Prostate gland (tissue), 2 donors: ENCODE results near the gene RSPH3. TPM values are rescaled to one million over a fixed set of nuclear protein-coding genes. Genes with fewer than 3 reads are reported as not detected.

ENCODE experiments used
- DNase-seq: peaks from one replicate; pipeline ENCODE4 v3.0.0-alpha.2; 2019; ENCODE audit warnings: low spot score
- H3K27ac ChIP-seq, 2 donors: fragments of 200-600 bp; sonication (generic); 2 replicates each; pipeline ENCODE4 v1.5.1; 2017 to 2019
- H3K27me3 ChIP-seq: fragments of 200-600 bp; sonication (generic); replicated peaks from 2 replicates; pipeline ENCODE4 v1.5.1; 2019; ENCODE audit not compliant: insufficient read depth
- H3K36me3 ChIP-seq, 2 donors: fragments of 200-600 bp; sonication (generic); 1 replicate in 1 of 2; 2 replicates in 1 of 2; pipeline versions ENCODE4 v1.5.1 to v1.8.1; 2017 to 2019
- H3K4me1 ChIP-seq: fragments of 200-600 bp; sonication (generic); replicated peaks from 2 replicates; pipeline ENCODE4 v1.5.1; 2019
- H3K4me3 ChIP-seq, 2 donors: fragments of 200-600 bp; sonication (generic); 2 replicates each; pipeline ENCODE4 v1.5.1; 2017 to 2019
- H3K9me3 ChIP-seq: fragments of 200-600 bp; sonication (generic); 2 replicates; pipeline ENCODE4 v1.5.1; 2017
- CTCF ChIP-seq, 4 experiments: fragments of 200-600 bp in 2 of 4; fragments of 450-650 bp in 2 of 4; sonication (generic) in 2 of 4; IDR thresholded peaks; 1 replicate in 3 of 4; 2 replicates in 1 of 4; pipeline ENCODE4 v1.5.1; 2016 to 2019; ENCODE audit warnings: antibody characterized with exemption in 4 of 4, mild to moderate bottlenecking in 2 of 4, moderate library complexity in 2 of 4
- POLR2A ChIP-seq: fragments of 450-650 bp; IDR thresholded peaks from one replicate; pipeline ENCODE4 v1.6.1; 2016; ENCODE audit warnings: antibody characterized with exemption, mild to moderate bottlenecking
- POLR2AphosphoS5 ChIP-seq: sonication (generic); formaldehyde crosslinking; IDR thresholded peaks from one replicate; pipeline ENCODE4 v1.6.1; 2017; ENCODE audit warnings: antibody characterized with exemption
- WGBS: methylation state at CpG from one replicate; pipeline ENCODE4 v1.1.5; 2018; 5-methylcytosine and 5-hydroxymethylcytosine counted together
- intact Hi-C: fragments of 100-400 bp; cut with DNase I; formaldehyde crosslinking; loops from one replicate; pipeline ENCODE4 v1.14.2; 2022
- total RNA-seq, 2 donors: library from RNA; depleted of rRNA; stranded (reverse); fragments of >200 nt; gene quantifications; one replicate each; pipeline ENCODE4 v1.1.0, GENCODE V29; 2016

Gene RSPH3
- total RNA-seq, 2 donors from 2014 or later, result 18.7 to 19.4 TPM

DNA sequence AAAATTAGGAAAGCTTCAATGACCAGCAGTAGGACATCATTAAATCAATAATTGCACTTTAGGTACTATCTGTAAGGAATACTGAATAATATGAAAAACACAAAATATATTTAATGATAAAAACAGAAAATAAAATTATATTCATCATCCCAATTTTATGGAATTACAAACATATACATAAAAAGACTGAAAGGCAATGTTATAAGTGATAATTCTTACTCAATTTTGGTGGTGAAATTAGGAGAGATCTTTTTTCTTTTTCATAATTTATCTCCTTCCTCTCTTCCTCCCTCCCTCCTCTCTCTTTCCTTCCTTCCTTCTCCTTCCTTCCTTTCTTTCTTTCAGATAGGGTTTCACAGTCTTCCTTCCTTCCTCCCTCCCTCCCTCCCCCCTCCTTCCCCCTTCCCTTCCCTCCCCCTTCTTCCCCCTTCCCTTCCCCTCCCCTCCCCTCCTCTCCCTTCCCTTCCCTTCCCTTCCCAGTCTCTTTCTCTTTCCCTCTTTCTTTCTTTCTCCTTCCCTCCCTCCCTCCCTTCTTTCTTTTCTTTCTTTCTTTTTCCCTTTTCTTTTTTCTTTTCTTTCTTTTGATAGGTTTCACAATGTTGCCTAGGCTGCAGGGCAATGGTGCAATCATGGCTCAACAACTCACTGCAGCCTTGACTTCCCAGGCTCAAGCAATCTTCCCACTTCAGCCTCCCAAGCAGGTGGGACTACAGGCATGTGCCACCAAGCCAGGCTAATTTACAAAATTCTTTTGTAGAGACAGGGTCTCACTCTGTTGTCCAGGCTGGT, 36.8 kb downstream of the RSPH3 start:
- DNase-seq, result no peak
- Histone ChIP-seq H3K27ac (no peak overlapping the region), H3K36me3 (no peaks in the 10 kb centered on the region), H3K9me3 (no peaks in the 10 kb centered on the region), H3K4me1 (no peaks in the 10 kb centered on the region), H3K4me3 (no peak overlapping the region), H3K27me3 (no peaks in the 10 kb centered on the region)
- TF ChIP-seq POLR2AphosphoS5, result no peak
- TF ChIP-seq CTCF (IDR thresholded peaks at IDR 0.05), result no peak
- no peak for TF ChIP-seq POLR2A
- intact Hi-C loops, result no loop called here

- Histone ChIP-seq H3K4me3 (no peak overlapping the region), H3K36me3 (no peaks in the 10 kb centered on the region), H3K27ac (no peak overlapping the region), H3K4me1 (no peaks in the 10 kb centered on the region), H3K9me3 (no peaks in the 10 kb centered on the region), H3K27me3 (no peaks in the 10 kb centered on the region)
- TF ChIP-seq POLR2A, result no peak
- intact Hi-C loops, result no loop called here
- WGBS, result 72% methylated on average over 3 of the region's 3 CpGs
- DNase-seq, result no peak
These were observed 37.6 kb downstream of the RSPH3 start for GRCh38 chr6:158962371-158962770.

- TF ChIP-seq POLR2A, result no peak
- TF ChIP-seq CTCF (IDR thresholded peaks at IDR 0.05), result no peak
- TF ChIP-seq POLR2AphosphoS5, result no peak
- no peak overlapping the region for H3K27ac ChIP-seq
- H3K27me3 ChIP-seq, result no peaks in the 10 kb centered on the region
- 63% methylated on average over 2 of the region's 2 CpGs for WGBS
- no peaks in the 10 kb centered on the region for H3K36me3 ChIP-seq
- DNase-seq, result no peak
- no peaks in the 10 kb centered on the region for H3K4me1 ChIP-seq
- H3K9me3 ChIP-seq, result no peaks in the 10 kb centered on the region
- H3K4me3 ChIP-seq, result no peak overlapping the region
- intact Hi-C loops, result no loop called here
These were observed 40.0 kb downstream of the RSPH3 start for GRCh38 chr6:158960026-158960425.

DNA sequence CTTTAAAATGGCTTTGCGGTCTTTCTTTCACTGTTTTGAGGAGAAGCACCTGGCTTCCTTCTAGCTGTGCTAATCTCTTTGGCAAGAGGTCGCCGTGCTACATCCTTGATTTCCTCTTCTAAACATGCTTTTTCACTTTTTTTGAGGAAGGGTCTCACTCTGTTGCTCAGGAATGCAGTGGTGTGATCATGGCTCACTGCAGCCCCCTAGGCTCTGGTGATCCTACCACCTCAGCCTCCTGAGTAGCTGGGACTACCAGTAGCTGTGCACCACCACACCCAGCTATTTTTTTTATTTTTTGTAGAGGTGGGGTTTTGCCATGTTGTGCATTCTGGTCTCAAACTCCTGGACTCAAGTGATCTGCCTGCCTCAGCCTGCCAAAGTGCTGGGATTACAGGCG, 40.5 kb downstream of the RSPH3 start:
- no peak overlapping the region for H3K27ac ChIP-seq
- TF ChIP-seq POLR2A (no peak), POLR2AphosphoS5 (no peak), CTCF (IDR thresholded peaks at IDR 0.05) (no peak)
- H3K36me3 ChIP-seq, result no peaks in the 10 kb centered on the region
- H3K27me3 ChIP-seq, result no peaks in the 10 kb centered on the region
- DNase-seq, result no peak
- H3K4me1 ChIP-seq, result no peaks in the 10 kb centered on the region
- no peak overlapping the region for H3K4me3 ChIP-seq
- H3K9me3 ChIP-seq, result no peaks in the 10 kb centered on the region
- WGBS, result 76% methylated on average over 4 of the region's 4 CpGs
- intact Hi-C loops, result no loop called here

- no peak overlapping the region for H3K4me3 ChIP-seq
- H3K27me3 ChIP-seq, result no peaks in the 10 kb centered on the region
- H3K36me3 ChIP-seq, result no peaks in the 10 kb centered on the region
- H3K9me3 ChIP-seq, result no peaks in the 10 kb centered on the region
- WGBS, result 72% methylated on average over 7 of the region's 7 CpGs
- H3K4me1 ChIP-seq, result no peaks in the 10 kb centered on the region
- no peak for TF ChIP-seq POLR2AphosphoS5
- no peak for TF ChIP-seq POLR2A
- peak in 2 of 4 experiments; percentile 14 to 22 for TF ChIP-seq CTCF (IDR thresholded peaks at IDR 0.05)
- no peak overlapping the region for H3K27ac ChIP-seq
- DNase-seq, result no peak
- intact Hi-C loops, result no loop called here
These were observed 41.3 kb downstream of the RSPH3 start for GRCh38 chr6:158958504-158959386.
